Mesendoderm (in vitro differentiated cells): Measurements from ENCODE around the gene LRP1.

ENCODE experiments used
- DNase-seq: peaks from one replicate; pipeline ENCODE4 v3.0.0; 2013
- H2AK5ac ChIP-seq: 2 replicates; pipeline ENCODE4 v1.6.1; 2013; ENCODE audit warnings: low read length, inconsistent platforms
- H2BK120ac ChIP-seq: 2 replicates; pipeline ENCODE4 v1.6.1; 2013; ENCODE audit warnings: low read depth, mild to moderate bottlenecking, low read length, moderate library complexity, mixed read lengths
- H2BK15ac ChIP-seq: replicated peaks from 2 replicates; pipeline ENCODE4 v1.6.1; 2013; ENCODE audit warnings: low read depth, mild to moderate bottlenecking, moderate library complexity
- H2BK5ac ChIP-seq: 2 replicates; pipeline ENCODE4 v1.6.1; 2013; ENCODE audit warnings: low read length, inconsistent platforms
- H3K18ac ChIP-seq: 2 replicates; pipeline ENCODE4 v1.6.1; 2013; ENCODE audit warnings: mild to moderate bottlenecking, low read length, mixed read lengths
- H3K23ac ChIP-seq: one replicate; pipeline ENCODE4 v1.6.1; 2013; ENCODE audit warnings: low read length
- H3K27ac ChIP-seq: 2 replicates; pipeline ENCODE4 v1.5.1; 2013; ENCODE audit warnings: low read depth, mild to moderate bottlenecking, inconsistent platforms, low read length, moderate library complexity
- H3K27me3 ChIP-seq: 2 replicates; pipeline ENCODE4 v1.6.1; 2013; ENCODE audit warnings: low read length, control low read depth, mild to moderate bottlenecking, inconsistent platforms; ENCODE audit not compliant: insufficient read depth, poor library complexity
- H3K36me3 ChIP-seq: 2 replicates; pipeline ENCODE4 v1.6.1; 2013; ENCODE audit warnings: low read length, inconsistent platforms; ENCODE audit not compliant: control insufficient read depth, insufficient read depth
- H3K4ac ChIP-seq: one replicate; pipeline ENCODE4 v1.6.1; 2013; ENCODE audit warnings: low read depth, mild to moderate bottlenecking, low read length, moderate library complexity
- H3K4me1 ChIP-seq: 2 replicates; pipeline ENCODE4 v1.6.1; 2013; ENCODE audit warnings: low read depth, low read length, inconsistent platforms; ENCODE audit not compliant: control insufficient read depth
- H3K4me2 ChIP-seq: 2 replicates; pipeline ENCODE4 v1.6.1; 2013; ENCODE audit warnings: low read length
- H3K4me3 ChIP-seq: 2 replicates; pipeline ENCODE4 v1.5.1; 2013; ENCODE audit warnings: mild to moderate bottlenecking, low read length
- H3K56ac ChIP-seq: one replicate; pipeline ENCODE4 v1.6.1; 2013; ENCODE audit warnings: low read length
- H3K79me1 ChIP-seq: 2 replicates; pipeline ENCODE4 v1.6.1; 2013; ENCODE audit warnings: low read length, inconsistent platforms
- H3K79me2 ChIP-seq: 2 replicates; pipeline ENCODE4 v1.6.1; 2013; ENCODE audit warnings: mild to moderate bottlenecking, low read length; ENCODE audit not compliant: control insufficient read depth, insufficient read depth
- H3K9ac ChIP-seq: 2 replicates; pipeline ENCODE4 v1.6.1; 2013; ENCODE audit warnings: low read length, inconsistent platforms
- H4K5ac ChIP-seq: one replicate; pipeline ENCODE4 v1.6.1; 2013; ENCODE audit warnings: low read length
- H4K8ac ChIP-seq: one replicate; pipeline ENCODE4 v1.6.1; 2013; ENCODE audit warnings: low read depth, mild to moderate bottlenecking, control low read depth, low read length, moderate library complexity
- WGBS: extraction: QIAGEN DNeasy Blood & Tissue Kit; methylation state at CpG from one replicate; pipeline ENCODE4 v1.1.7; 2013; ENCODE audit warnings: low lambda C conversion rate, missing lambda C conversion rate; ENCODE audit not compliant: insufficient coverage; ENCODE audit errors: extremely low coverage; 5-methylcytosine and 5-hydroxymethylcytosine counted together

Gene LRP1

DNA sequence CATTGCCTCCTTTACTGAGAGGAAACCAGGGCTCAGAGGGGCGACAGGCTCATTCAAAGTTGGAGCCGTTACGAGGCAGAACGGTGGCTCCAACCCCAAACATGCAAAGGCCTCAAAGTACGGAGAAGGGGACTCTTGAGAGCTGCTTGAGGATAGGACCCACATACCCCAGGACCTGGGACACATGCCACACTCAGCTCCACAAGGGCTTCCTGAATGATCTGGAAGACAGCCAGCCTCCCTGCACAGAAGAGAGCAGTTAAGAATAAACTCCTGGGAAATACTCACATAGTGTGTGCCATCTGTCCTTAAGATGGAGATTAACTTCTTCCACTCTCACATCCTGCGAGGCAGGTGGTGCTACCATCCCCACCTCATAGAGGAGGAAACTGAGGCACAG, 61.8 kb downstream of the LRP1 start:
- Histone ChIP-seq H2AK5ac (no peak overlapping the region), H4K8ac (no peak overlapping the region), H3K79me2 (no peaks in the 10 kb centered on the region), H3K4ac (no peak overlapping the region), H3K27me3 (no peaks in the 10 kb centered on the region), H2BK120ac (no peak overlapping the region), H3K4me1 (no peaks in the 10 kb centered on the region), H4K5ac (no peak overlapping the region), H3K18ac (no peak overlapping the region), H3K79me1 (no peaks in the 10 kb centered on the region), H3K9ac (no peak overlapping the region), H3K56ac (no peak overlapping the region), H3K23ac (no peak overlapping the region), H3K27ac (no peak overlapping the region), H2BK15ac (no peak overlapping the region), H3K4me2 (no peak overlapping the region), H3K4me3 (no peak overlapping the region), H3K36me3 (peaks cover 43% of the 10 kb centered on the region), H2BK5ac (no peak overlapping the region)
- no peak for DNase-seq
- WGBS = no CpG with 5 or more reads among the region's 6 CpGs

DNA sequence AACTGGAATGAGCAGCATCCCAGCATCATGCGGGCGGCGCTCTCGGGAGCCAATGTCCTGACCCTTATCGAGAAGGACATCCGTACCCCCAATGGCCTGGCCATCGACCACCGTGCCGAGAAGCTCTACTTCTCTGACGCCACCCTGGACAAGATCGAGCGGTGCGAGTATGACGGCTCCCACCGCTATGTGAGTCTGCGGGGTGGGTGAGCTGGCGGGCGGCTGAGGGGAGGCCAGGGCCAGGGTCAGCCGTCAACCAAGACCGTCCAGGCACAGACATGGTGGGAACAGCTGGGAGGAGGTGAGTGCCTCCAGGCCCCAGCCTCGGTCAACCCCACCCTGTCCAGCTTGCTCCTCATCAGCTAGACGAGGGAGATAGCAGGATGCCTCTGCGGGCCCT, 62.5 kb downstream of the LRP1 start:
- H3K9ac ChIP-seq = no peak overlapping the region
- no peak overlapping the region for H3K4me3 ChIP-seq
- no peak overlapping the region for H2BK15ac ChIP-seq
- H3K18ac ChIP-seq = no peak overlapping the region
- H4K5ac ChIP-seq = no peak overlapping the region
- H4K8ac ChIP-seq = no peak overlapping the region
- no peak overlapping the region for H3K4me2 ChIP-seq
- no peak overlapping the region for H2BK120ac ChIP-seq
- WGBS = no CpG with 5 or more reads among the region's 23 CpGs
- no peak overlapping the region for H3K23ac ChIP-seq
- H3K79me2 ChIP-seq = no peaks in the 10 kb centered on the region
- no peak overlapping the region for H2BK5ac ChIP-seq
- no peak overlapping the region for H3K56ac ChIP-seq
- H3K27me3 ChIP-seq = no peaks in the 10 kb centered on the region
- no peaks in the 10 kb centered on the region for H3K4me1 ChIP-seq
- H3K36me3 ChIP-seq = peaks cover 39% of the 10 kb centered on the region
- no peak overlapping the region for H3K27ac ChIP-seq
- no peak for DNase-seq
- H2AK5ac ChIP-seq = no peak overlapping the region
- H3K79me1 ChIP-seq = no peaks in the 10 kb centered on the region
- H3K4ac ChIP-seq = no peak overlapping the region

- Histone ChIP-seq H3K18ac (no peak overlapping the region), H3K4me1 (no peaks in the 10 kb centered on the region), H3K27ac (no peak overlapping the region), H3K4me3 (no peak overlapping the region), H4K5ac (no peak overlapping the region), H2BK120ac (no peak overlapping the region), H2BK15ac (no peak overlapping the region), H3K27me3 (no peaks in the 10 kb centered on the region), H3K4me2 (no peak overlapping the region), H3K23ac (no peak overlapping the region), H3K56ac (no peak overlapping the region), H3K4ac (no peak overlapping the region), H4K8ac (no peak overlapping the region), H2BK5ac (no peak overlapping the region), H2AK5ac (no peak overlapping the region), H3K9ac (no peak overlapping the region), H3K79me2 (no peaks in the 10 kb centered on the region), H3K36me3 (peaks cover 38% of the 10 kb centered on the region), H3K79me1 (no peaks in the 10 kb centered on the region)
- 100% methylated on average over 2 of the region's 11 CpGs for WGBS
- no peak for DNase-seq
Observed at GRCh38 chr12:57191410-57191809, 63.1 kb downstream of the LRP1 start.

- Histone ChIP-seq H3K27ac (no peak overlapping the region), H3K27me3 (no peaks in the 10 kb centered on the region), H3K4me1 (no peaks in the 10 kb centered on the region), H3K4me3 (no peak overlapping the region), H3K18ac (no peak overlapping the region), H3K79me1 (no peaks in the 10 kb centered on the region), H3K36me3 (peaks cover 38% of the 10 kb centered on the region), H3K4ac (no peak overlapping the region), H2BK120ac (no peak overlapping the region), H4K5ac (no peak overlapping the region), H3K4me2 (no peak overlapping the region), H3K23ac (no peak overlapping the region), H3K56ac (no peak overlapping the region), H3K79me2 (no peaks in the 10 kb centered on the region), H2AK5ac (no peak overlapping the region), H2BK15ac (no peak overlapping the region), H4K8ac (no peak overlapping the region), H3K9ac (no peak overlapping the region), H2BK5ac (no peak overlapping the region)
- no CpG with 5 or more reads among the region's 16 CpGs for WGBS
- peak; percentile 10 for DNase-seq
Observed at GRCh38 chr12:57192920-57193319, 64.6 kb downstream of the LRP1 start.

GRCh38 chr12:57193706-57194245, 65.5 kb downstream of the LRP1 start:
- Histone ChIP-seq H3K27me3 (no peaks in the 10 kb centered on the region), H2BK15ac (no peak overlapping the region), H4K8ac (no peak overlapping the region), H4K5ac (no peak overlapping the region), H3K23ac (no peak overlapping the region), H3K27ac (no peak overlapping the region), H3K18ac (no peak overlapping the region), H3K36me3 (peaks cover 39% of the 10 kb centered on the region), H2BK5ac (no peak overlapping the region), H3K79me1 (no peaks in the 10 kb centered on the region), H2BK120ac (no peak overlapping the region), H2AK5ac (no peak overlapping the region), H3K56ac (no peak overlapping the region), H3K4me3 (no peak overlapping the region), H3K79me2 (no peaks in the 10 kb centered on the region), H3K4me1 (no peaks in the 10 kb centered on the region), H3K4ac (no peak overlapping the region), H3K4me2 (no peak overlapping the region), H3K9ac (no peak overlapping the region)
- WGBS = no CpG with 5 or more reads among the region's 19 CpGs
- DNase-seq = peak; percentile 10

GRCh38 chr12:57194253-57194652, 66.0 kb downstream of the LRP1 start:
- no peak overlapping the region for H4K5ac ChIP-seq
- DNase-seq = no peak
- H3K23ac ChIP-seq = no peak overlapping the region
- no peaks in the 10 kb centered on the region for H3K79me2 ChIP-seq
- no peak overlapping the region for H3K18ac ChIP-seq
- H3K9ac ChIP-seq = no peak overlapping the region
- H3K4me3 ChIP-seq = no peak overlapping the region
- no peak overlapping the region for H2BK5ac ChIP-seq
- no peaks in the 10 kb centered on the region for H3K27me3 ChIP-seq
- H3K79me1 ChIP-seq = no peaks in the 10 kb centered on the region
- H3K27ac ChIP-seq = no peak overlapping the region
- H3K4me2 ChIP-seq = no peak overlapping the region
- H3K56ac ChIP-seq = no peak overlapping the region
- H3K36me3 ChIP-seq = peaks cover 38% of the 10 kb centered on the region
- H2AK5ac ChIP-seq = no peak overlapping the region
- H4K8ac ChIP-seq = no peak overlapping the region
- H3K4ac ChIP-seq = no peak overlapping the region
- H3K4me1 ChIP-seq = no peaks in the 10 kb centered on the region
- no peak overlapping the region for H2BK120ac ChIP-seq
- no CpG with 5 or more reads among the region's 18 CpGs for WGBS
- H2BK15ac ChIP-seq = no peak overlapping the region
